IPS DF 6.9 (cell line): ENCODE measurements around the gene PTGFRN.
"Not testable (repeated sequence)": the region's sequence is repeated elsewhere in the genome, so short reads cannot be mapped to it uniquely, and the experiment has no call there.

Source experiments
- DNase-seq: peaks from one replicate; pipeline ENCODE4 v3.0.0-alpha.2; 2013; ENCODE audit warnings: low read depth, low spot score
- H3K27ac ChIP-seq: one replicate; pipeline ENCODE4 v1.5.1; 2013; ENCODE audit warnings: low read length, control low read depth
- H3K27me3 ChIP-seq: 2 replicates; pipeline ENCODE4 v1.6.1; 2013; ENCODE audit warnings: mild to moderate bottlenecking, low read length; ENCODE audit not compliant: control insufficient read depth, insufficient read depth
- H3K36me3 ChIP-seq: 2 replicates; pipeline ENCODE4 v1.6.1; 2013; ENCODE audit warnings: low read length; ENCODE audit not compliant: control insufficient read depth, insufficient read depth
- H3K4me1 ChIP-seq: 2 replicates; pipeline ENCODE4 v1.6.1; 2013; ENCODE audit warnings: low read length; ENCODE audit not compliant: control insufficient read depth, insufficient read depth
- H3K4me3 ChIP-seq: 2 replicates; pipeline ENCODE4 v1.5.1; 2013; ENCODE audit warnings: mild to moderate bottlenecking, low read length
- H3K9me3 ChIP-seq: 2 replicates; pipeline ENCODE4 v1.6.1; 2013; ENCODE audit warnings: low read length, inconsistent platforms; ENCODE audit not compliant: control insufficient read depth, insufficient read depth
- WGBS: extraction: QIAGEN DNeasy Blood & Tissue Kit; methylation state at CpG from one replicate; pipeline ENCODE4 v1.1.7; 2013; ENCODE audit warnings: mixed read lengths, missing lambda C conversion rate; ENCODE audit not compliant: insufficient read length, insufficient coverage; 5-methylcytosine and 5-hydroxymethylcytosine counted together

Gene PTGFRN

GRCh38 chr1:116909512-116910378 is at the start of gene PTGFRN:
PTGFRN (plus strand) TSS chr1:116909916; CDS start chr1:116910204, 288 bp downstream.
- H3K9me3 ChIP-seq = no peaks in the 10 kb centered on the region
- H3K27me3 ChIP-seq = no peaks in the 10 kb centered on the region
- H3K36me3 ChIP-seq = no peaks in the 10 kb centered on the region
- H3K4me3 ChIP-seq = peak within 1 kb of the TSS; percentile 54
- H3K4me1 ChIP-seq = peaks cover 2% of the 10 kb centered on the region; the same call in 1 of the 2 replicates
- DNase-seq = peak; percentile 18
- no peak within 1 kb of the TSS for H3K27ac ChIP-seq
- no CpG with 5 or more reads among the region's 86 CpGs for WGBS

GRCh38 chr1:116860167-116860566 is 49.5 kb upstream of the PTGFRN start:
- H3K4me3 ChIP-seq, H3K27me3 ChIP-seq, DNase-seq, H3K27ac ChIP-seq, H3K4me1 ChIP-seq, H3K9me3 ChIP-seq, H3K36me3 ChIP-seq: not testable (repeated sequence)
- WGBS = no CpG with 5 or more reads among the region's 2 CpGs

GRCh38 chr1:116861137-116861536 is 48.6 kb upstream of the PTGFRN start:
- H3K9me3 ChIP-seq = no peaks in the 10 kb centered on the region
- WGBS = no CpG with 5 or more reads among the region's 3 CpGs
- H3K27ac ChIP-seq = no peak overlapping the region
- H3K27me3 ChIP-seq = no peaks in the 10 kb centered on the region
- no peaks in the 10 kb centered on the region for H3K36me3 ChIP-seq
- H3K4me1 ChIP-seq = no peaks in the 10 kb centered on the region; the same call in 1 of the 2 replicates
- no peak for DNase-seq
- no peak overlapping the region for H3K4me3 ChIP-seq

GRCh38 chr1:116863031-116863430 is 46.7 kb upstream of the PTGFRN start:
- H3K36me3 ChIP-seq, H3K4me1 ChIP-seq, DNase-seq, H3K9me3 ChIP-seq, H3K27me3 ChIP-seq, H3K4me3 ChIP-seq, H3K27ac ChIP-seq: not testable (repeated sequence)
- WGBS = no CpG with 5 or more reads among the region's 3 CpGs

- no CpG with 5 or more reads among the region's 2 CpGs for WGBS
- not testable (repeated sequence) for DNase-seq
Observed at GRCh38 chr1:116866478-116866877, 43.2 kb upstream of the PTGFRN start.

GRCh38 chr1:116868385-116868784 is 41.3 kb upstream of the PTGFRN start:
- Histone ChIP-seq H3K9me3 (no peaks in the 10 kb centered on the region), H3K4me3 (no peak overlapping the region), H3K27ac (no peak overlapping the region), H3K36me3 (no peaks in the 10 kb centered on the region), H3K27me3 (no peaks in the 10 kb centered on the region), H3K4me1 (no peaks in the 10 kb centered on the region)
- no CpG with 5 or more reads among the region's 3 CpGs for WGBS
- DNase-seq = no peak

More at GRCh38 chr1:116866478-116866877, 43.2 kb upstream of the PTGFRN start:
- not testable (repeated sequence) for H3K36me3 ChIP-seq, H3K4me3 ChIP-seq, H3K9me3 ChIP-seq, H3K4me1 ChIP-seq, H3K27ac ChIP-seq, H3K27me3 ChIP-seq

- DNase-seq = no peak
- no peak overlapping the region for H3K27ac ChIP-seq
- H3K4me3 ChIP-seq = no peak overlapping the region
- no peaks in the 10 kb centered on the region for H3K36me3 ChIP-seq
- no peaks in the 10 kb centered on the region for H3K4me1 ChIP-seq
- no peaks in the 10 kb centered on the region for H3K9me3 ChIP-seq
- WGBS = no CpG with 5 or more reads among the region's 4 CpGs
- no peaks in the 10 kb centered on the region for H3K27me3 ChIP-seq
Observed at GRCh38 chr1:116869611-116870010, 40.1 kb upstream of the PTGFRN start.

GRCh38 chr1:116870300-116870699 is 39.4 kb upstream of the PTGFRN start:
- Histone ChIP-seq H3K4me3 (no peak overlapping the region), H3K27ac (no peak overlapping the region), H3K36me3 (no peaks in the 10 kb centered on the region), H3K4me1 (no peaks in the 10 kb centered on the region), H3K27me3 (no peaks in the 10 kb centered on the region), H3K9me3 (no peaks in the 10 kb centered on the region)
- no CpG with 5 or more reads among the region's 7 CpGs for WGBS
- DNase-seq = no peak

- Histone ChIP-seq H3K9me3 (no peaks in the 10 kb centered on the region), H3K27ac (no peak overlapping the region), H3K4me3 (no peak overlapping the region), H3K36me3 (no peaks in the 10 kb centered on the region), H3K4me1 (no peaks in the 10 kb centered on the region), H3K27me3 (no peaks in the 10 kb centered on the region)
- WGBS = no CpG with 5 or more reads among the region's 4 CpGs
- no peak for DNase-seq
Observed at GRCh38 chr1:116871779-116872146, 38.0 kb upstream of the PTGFRN start.

- H3K27me3 ChIP-seq = no peaks in the 10 kb centered on the region
- WGBS = no CpG with 5 or more reads among the region's 6 CpGs
- no peak for DNase-seq
Observed at GRCh38 chr1:116873680-116874271, 35.9 kb upstream of the PTGFRN start.

More at GRCh38 chr1:116873680-116874271, 35.9 kb upstream of the PTGFRN start:
- Histone ChIP-seq H3K36me3 (no peaks in the 10 kb centered on the region), H3K9me3 (no peaks in the 10 kb centered on the region), H3K4me3 (no peak overlapping the region), H3K27ac (no peak overlapping the region), H3K4me1 (0 out of 2 replicates have a peak, but pooled peaks cover 1% of the 10 kb centered on the region)
